PC-9 (cell line): ENCODE results near the gene SLCO2B1. TPM values are rescaled to one million over a fixed set of nuclear protein-coding genes. Genes with fewer than 3 reads are reported as not detected.

Experiments
- BruUV-seq: library from RNA; stranded (reverse); fragments of 400-500 nt; replicated peaks from 2 replicates; lab custom pipeline; 2021; lab: Mats Ljungman, UMichigan
- CTCF ChIA-PET: fragments of 300-600 bp; sonication (Branson Sonifier 250); formaldehyde crosslinking; loops from one replicate; lab custom pipeline; 2022; ENCODE audit warnings: antibody characterized with exemption; lab: Charles Lee
- POLR2A ChIA-PET: fragments of 300-600 bp; sonication (Branson Sonifier 250); formaldehyde crosslinking; loops from one replicate; lab custom pipeline; 2022; ENCODE audit warnings: antibody characterized with exemption; ENCODE audit not compliant: unreplicated experiment; lab: Charles Lee
- DNase-seq, 2 experiments: peaks; one replicate each; pipeline versions ENCODE4 v3.0.0 to v3.0.0-alpha.2; 2015 to 2022; ENCODE audit warnings: mixed read lengths in 1 of 2
- H2AFZ ChIP-seq: fragments of 200-600 bp; sonication (generic); 2 replicates; pipeline ENCODE4 v1.8.1; 2017; ENCODE audit warnings: antibody characterized with exemption
- H3F3A ChIP-seq: fragments of 200-600 bp; sonication (generic); 2 replicates; pipeline ENCODE4 v1.8.1; 2017; ENCODE audit warnings: antibody characterized with exemption, mild to moderate bottlenecking, low read depth; ENCODE audit not compliant: insufficient read depth
- H3K27ac ChIP-seq: fragments of 200-600 bp; sonication (generic); 2 replicates; pipeline ENCODE4 v1.6.1; 2016; ENCODE audit warnings: mixed run types
- H3K27me3 ChIP-seq: fragments of 200-600 bp; sonication (generic); 2 replicates; pipeline ENCODE4 v1.6.1; 2016; ENCODE audit warnings: low read depth, mixed run types; ENCODE audit not compliant: insufficient read depth
- H3K36me3 ChIP-seq: fragments of 200-600 bp; sonication (generic); 2 replicates; pipeline ENCODE4 v1.6.1; 2016; ENCODE audit warnings: low read depth, mixed run types
- H3K4me1 ChIP-seq: fragments of 200-600 bp; sonication (generic); replicated peaks from 2 replicates; pipeline ENCODE4 v1.6.1; 2016; ENCODE audit warnings: mixed run types; ENCODE audit not compliant: insufficient read depth
- H3K4me2 ChIP-seq: fragments of 200-600 bp; sonication (generic); 2 replicates; pipeline ENCODE4 v1.6.1; 2017; ENCODE audit warnings: mixed run types
- H3K4me3 ChIP-seq: fragments of 200-600 bp; sonication (generic); 2 replicates; pipeline ENCODE4 v1.6.1; 2016; ENCODE audit warnings: mixed run types
- H3K79me2 ChIP-seq: fragments of 200-600 bp; sonication (generic); 2 replicates; pipeline ENCODE4 v1.6.1; 2017; ENCODE audit warnings: low read depth, mixed run types
- H3K9me2 ChIP-seq: fragments of 200-600 bp; sonication (generic); 2 replicates; pipeline ENCODE4 v1.8.1; 2017; ENCODE audit warnings: mild to moderate bottlenecking; ENCODE audit not compliant: insufficient read depth
- H3K9me3 ChIP-seq: fragments of 200-600 bp; sonication (generic); 2 replicates; pipeline ENCODE4 v1.8.1; 2016; ENCODE audit warnings: low read depth; ENCODE audit not compliant: insufficient read depth
- H4K20me1 ChIP-seq: fragments of 200-600 bp; sonication (generic); 2 replicates; pipeline ENCODE4 v1.8.1; 2017; ENCODE audit not compliant: insufficient read depth
- EZH2 ChIP-seq: fragments of 200-600 bp; sonication (generic); IDR thresholded peaks from 2 replicates; pipeline ENCODE4 v1.8.0; 2017; ENCODE audit warnings: antibody characterized with exemption, low read depth
- intact Hi-C: fragments of 100-400 bp; cut with micrococcal nuclease; formaldehyde crosslinking; loops from one replicate; pipeline ENCODE4 v1.10.0; 2022; ENCODE audit not compliant: unreplicated experiment
- total RNA-seq: library from RNA; stranded (reverse); gene quantifications from 2 replicates; pipeline ENCODE4 v1.2.3, GENCODE V29; 2021
- TF ChIP-seq, protein P1 (sequence below): fragments of 200-600 bp; sonication (generic); conservative IDR thresholded peaks from 2 replicates; pipeline ENCODE4 v1.6.1; 2017; ENCODE audit warnings: mixed run types, antibody characterized with exemption, mild to moderate bottlenecking, moderate library complexity

The SLCO2B1 gene
- total RNA-seq, 1 experiment from 2014 or later = 1.3 TPM

DNA sequence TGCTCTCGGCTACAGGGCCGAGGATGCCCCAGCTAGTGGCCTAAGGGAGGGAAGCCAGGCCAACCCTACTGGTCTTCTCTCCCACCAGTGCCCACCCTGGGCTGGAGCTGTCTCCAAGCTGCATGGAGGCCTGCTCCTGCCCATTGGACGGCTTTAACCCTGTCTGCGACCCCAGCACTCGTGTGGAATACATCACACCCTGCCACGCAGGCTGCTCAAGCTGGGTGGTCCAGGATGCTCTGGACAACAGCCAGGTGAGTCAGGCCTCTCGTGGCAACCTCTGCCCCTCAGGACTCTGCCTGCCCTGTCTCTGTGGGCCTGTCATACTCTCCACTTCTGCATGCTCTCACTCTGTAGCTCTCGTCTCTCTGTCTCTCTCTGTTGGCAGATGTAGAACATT is 45.5 kb downstream of the SLCO2B1 start:
- no peak overlapping the region for H3K4me2 ChIP-seq
- TF ChIP-seq, protein P1, sequence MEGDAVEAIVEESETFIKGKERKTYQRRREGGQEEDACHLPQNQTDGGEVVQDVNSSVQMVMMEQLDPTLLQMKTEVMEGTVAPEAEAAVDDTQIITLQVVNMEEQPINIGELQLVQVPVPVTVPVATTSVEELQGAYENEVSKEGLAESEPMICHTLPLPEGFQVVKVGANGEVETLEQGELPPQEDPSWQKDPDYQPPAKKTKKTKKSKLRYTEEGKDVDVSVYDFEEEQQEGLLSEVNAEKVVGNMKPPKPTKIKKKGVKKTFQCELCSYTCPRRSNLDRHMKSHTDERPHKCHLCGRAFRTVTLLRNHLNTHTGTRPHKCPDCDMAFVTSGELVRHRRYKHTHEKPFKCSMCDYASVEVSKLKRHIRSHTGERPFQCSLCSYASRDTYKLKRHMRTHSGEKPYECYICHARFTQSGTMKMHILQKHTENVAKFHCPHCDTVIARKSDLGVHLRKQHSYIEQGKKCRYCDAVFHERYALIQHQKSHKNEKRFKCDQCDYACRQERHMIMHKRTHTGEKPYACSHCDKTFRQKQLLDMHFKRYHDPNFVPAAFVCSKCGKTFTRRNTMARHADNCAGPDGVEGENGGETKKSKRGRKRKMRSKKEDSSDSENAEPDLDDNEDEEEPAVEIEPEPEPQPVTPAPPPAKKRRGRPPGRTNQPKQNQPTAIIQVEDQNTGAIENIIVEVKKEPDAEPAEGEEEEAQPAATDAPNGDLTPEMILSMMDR = no peak
- no peak for TF ChIP-seq EZH2
- no peaks in the 10 kb centered on the region for H3K36me3 ChIP-seq
- H3K27me3 ChIP-seq = peaks cover 96% of the 10 kb centered on the region
- POLR2A ChIA-PET = interaction anchor here (0.6 kb wide), 1 partner anchor 35 kb away, joined by 4 read pairs; no protein-coding TSS in a partner anchor
- no peaks in the 10 kb centered on the region for H3K79me2 ChIP-seq
- H2AFZ ChIP-seq = no peak overlapping the region
- no peaks in the 10 kb centered on the region for H3K4me1 ChIP-seq
- H3K9me2 ChIP-seq = no peaks in the 10 kb centered on the region
- H3K27ac ChIP-seq = no peak overlapping the region
- DNase-seq = no peak
- intact Hi-C loops = no loop called here
- H3F3A ChIP-seq = no peaks in the 10 kb centered on the region
- no TSS peak for BruUV-seq
- H4K20me1 ChIP-seq = no peaks in the 10 kb centered on the region
- CTCF ChIA-PET = interaction anchor here (0.5 kb wide), 1 partner anchor 46 kb away, joined by 3 read pairs; no protein-coding TSS in a partner anchor
- H3K9me3 ChIP-seq = no peaks in the 10 kb centered on the region
- H3K4me3 ChIP-seq = no peak overlapping the region

DNA sequence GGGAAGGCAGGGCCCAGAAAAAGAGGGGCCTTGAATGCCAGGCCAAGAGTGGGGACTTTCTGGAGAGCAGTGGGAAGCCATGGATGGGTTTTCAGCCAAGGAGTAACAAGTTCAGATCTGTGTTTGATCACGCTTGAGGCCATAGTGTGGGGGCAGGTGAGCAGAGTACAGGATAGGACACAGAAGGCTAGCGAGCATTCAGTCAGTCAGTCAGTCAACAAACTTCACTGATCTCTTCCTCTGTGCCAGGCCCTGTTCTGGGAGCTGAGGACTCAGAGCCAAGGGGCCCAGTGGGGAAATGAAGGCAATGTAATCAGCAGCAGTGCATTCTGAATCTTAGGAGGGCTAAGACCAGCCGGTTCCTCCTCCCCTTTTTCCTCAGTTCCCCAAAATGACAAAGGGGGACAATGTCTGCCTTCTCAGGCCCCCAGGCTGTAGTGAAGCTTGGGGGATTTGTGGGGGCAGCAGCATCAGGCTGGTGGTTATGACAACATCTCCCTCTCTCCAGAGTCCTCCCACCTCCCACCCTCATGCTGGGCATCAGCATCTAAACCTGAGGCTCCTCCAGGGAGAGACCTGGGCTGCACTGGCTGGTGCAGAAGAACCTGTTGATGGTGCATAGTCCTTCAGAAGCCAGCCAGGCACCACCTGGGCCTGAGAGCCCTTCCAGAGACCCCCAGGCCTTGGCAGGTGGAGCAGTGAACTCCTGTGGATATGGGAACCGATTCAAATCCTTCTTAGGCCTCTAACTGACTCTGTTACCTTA is 46.8 kb downstream of the SLCO2B1 start:
- peaks cover 99% of the 10 kb centered on the region for H3K27me3 ChIP-seq
- no peak overlapping the region for H3K4me2 ChIP-seq
- no peak overlapping the region for H2AFZ ChIP-seq
- no peak for DNase-seq
- TF ChIP-seq, protein P1 = no peak
- TF ChIP-seq EZH2 = no peak
- no peaks in the 10 kb centered on the region for H3K9me3 ChIP-seq
- H3F3A ChIP-seq = no peaks in the 10 kb centered on the region
- no TSS peak for BruUV-seq
- no peaks in the 10 kb centered on the region for H3K4me1 ChIP-seq
- intact Hi-C loops = no loop called here
- no peaks in the 10 kb centered on the region for H4K20me1 ChIP-seq
- no peaks in the 10 kb centered on the region for H3K36me3 ChIP-seq
- no peaks in the 10 kb centered on the region for H3K9me2 ChIP-seq
- H3K27ac ChIP-seq = no peak overlapping the region
- POLR2A ChIA-PET = no interaction called here
- H3K4me3 ChIP-seq = no peak overlapping the region
- no peaks in the 10 kb centered on the region for H3K79me2 ChIP-seq
- CTCF ChIA-PET = no interaction called here

DNA sequence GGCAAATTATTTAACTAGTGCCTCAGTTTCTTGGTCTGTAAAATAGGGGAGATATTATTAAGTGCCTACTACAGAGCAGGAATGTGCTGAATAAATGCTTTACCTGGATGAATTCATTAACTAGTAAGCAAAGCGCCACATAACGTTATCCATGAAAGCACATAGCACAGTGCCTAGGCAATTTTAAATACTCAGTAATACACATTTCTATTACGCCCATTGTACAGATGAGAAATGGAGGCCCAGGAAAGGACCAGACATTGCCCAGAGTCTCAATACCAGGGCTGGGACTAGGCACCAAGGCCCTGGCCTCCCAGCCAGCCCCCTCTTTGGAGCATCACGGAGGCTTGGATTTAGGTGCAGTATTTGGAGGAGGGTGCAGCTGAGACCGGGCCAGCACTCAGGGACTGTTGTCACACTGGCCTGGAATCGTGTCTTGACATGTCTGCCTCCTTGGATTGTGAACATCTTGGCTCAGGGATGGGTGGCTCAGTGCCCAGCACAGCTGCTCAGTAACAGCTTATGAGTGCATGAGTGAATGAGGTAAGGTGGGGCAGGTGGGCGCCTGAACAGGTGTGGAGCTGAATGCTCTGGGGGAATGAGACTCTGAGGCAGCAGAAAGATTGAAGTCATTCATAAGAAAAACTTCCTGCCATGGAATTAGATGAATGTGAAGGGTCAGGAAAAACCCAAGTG is 47.5 kb downstream of the SLCO2B1 start:
- no peaks in the 10 kb centered on the region for H3K4me1 ChIP-seq
- no peak overlapping the region for H2AFZ ChIP-seq
- intact Hi-C loops = no loop called here
- no peaks in the 10 kb centered on the region for H3K36me3 ChIP-seq
- ChIA-PET CTCF (no interaction called here), POLR2A (no interaction called here)
- TF ChIP-seq EZH2 = no peak
- TF ChIP-seq, protein P1 = no peak
- H3K9me3 ChIP-seq = no peaks in the 10 kb centered on the region
- H3K9me2 ChIP-seq = no peaks in the 10 kb centered on the region
- H3K27me3 ChIP-seq = peaks cover 98% of the 10 kb centered on the region
- no peak overlapping the region for H3K4me2 ChIP-seq
- H3F3A ChIP-seq = no peaks in the 10 kb centered on the region
- H4K20me1 ChIP-seq = no peaks in the 10 kb centered on the region
- no peaks in the 10 kb centered on the region for H3K79me2 ChIP-seq
- no peak for DNase-seq
- no TSS peak for BruUV-seq
- no peak overlapping the region for H3K27ac ChIP-seq
- H3K4me3 ChIP-seq = no peak overlapping the region
